Pancreas (tissue), 10 donors: ENCODE results near the gene PPARA. TPM values are rescaled to one million over a fixed set of nuclear protein-coding genes. Genes with fewer than 3 reads are reported as not detected.

Source experiments
- ATAC-seq, 4 donors: fragments of 200-7000 bp; cut with Tn5 transposase; one replicate each; pipeline versions ENCODE4 v1.8.0 to v1.9.1; 2020; ENCODE audit warnings: mild to moderate bottlenecking in 4 of 4, moderate library complexity in 4 of 4
- DNase-seq, 6 donors: peaks; one replicate each; pipeline ENCODE4 v3.0.0-alpha.2; 2020
- FAIRE-seq: peaks from 2 replicates; lab custom pipeline; 2012; peaks lifted over from hg19 to GRCh38; lab: Jason Lieb, UNC
- H3K27ac ChIP-seq, 4 donors: fragments of 200-600 bp; sonication (generic); 1 replicate in 3 of 4; 2 replicates in 1 of 4; pipeline versions ENCODE4 v1.5.0 to v1.8.0; 2020
- H3K27me3 ChIP-seq, 4 donors: fragments of 200-600 bp; one replicate each; pipeline ENCODE4 v1.8.0; 2021
- H3K36me3 ChIP-seq, 3 donors: fragments of 200-600 bp; sonication (generic) in 1 of 3; one replicate each; pipeline versions ENCODE4 v1.5.0 to v1.8.0; 2020 to 2021
- H3K4me1 ChIP-seq, 3 donors: fragments of 200-600 bp; one replicate each; pipeline ENCODE4 v1.8.0; 2021
- H3K4me3 ChIP-seq, 4 donors: fragments of 200-600 bp; sonication (generic) in 2 of 4; one replicate each; pipeline versions ENCODE4 v1.5.0 to v1.8.0; 2020 to 2021
- H3K9me3 ChIP-seq, 4 donors: fragments of 200-600 bp; one replicate each; pipeline ENCODE4 v1.8.0; 2021
- WGBS, 2 donors: extraction: QIAGEN DNeasy Blood & Tissue Kit; methylation state at CpG; one replicate each; pipeline ENCODE4 v1.1.7; 2013; 5-methylcytosine and 5-hydroxymethylcytosine counted together
- intact Hi-C, 3 donors: fragments of 100-400 bp; cut with DNase I; formaldehyde crosslinking; loops; one replicate each; pipeline versions ENCODE4 v1.11.1 to v1.14.2; 2022
- polyA plus RNA-seq, 2 donors: library from polyadenylated mRNA; stranded (reverse); fragments of 200-250 nt; gene quantifications; one replicate each; pipeline ENCODE4 v1.2.3, GENCODE V29; 2013
- total RNA-seq, 6 donors: library from RNA; stranded (reverse); fragmentation: NEBNext Ultra II Directional in 4 of 6; extraction: Animal tissue kit (Norgen Biotek cat#: 25700) in 4 of 6; gene quantifications; one replicate each; pipeline versions ENCODE4 v1.2.1 to v1.2.4, GENCODE V29; 2021 to 2023
- TF ChIP-seq, protein P1 (sequence below), 4 donors: fragments of 200-600 bp; sonication (generic) in 3 of 4; IDR thresholded peaks; one replicate each; pipeline versions ENCODE4 v1.5.0 to v1.8.0; 2021; ENCODE audit warnings: antibody characterized with exemption in 4 of 4
- donor health status: healthy with polysubstance abuse.
- donor health status: DM: no; HTN: no; CAD: no; lungs with moderate emphysema.
- donor health status: DM: no; HTN: no; CAD: no.
- donor health status: control.
- donor health status: control.
- donor health status: Bipolar disorder and iron deficiency.
- donor health status: DM: yes; HTN: yes; CAD: no.
- donor health status: DM: no; HTN: no; CAD: no.
- donor health status: DM: no; HTN: no; CAD: no.
- donor health status: DM: yes; HTN: yes; CAD: no.

PPARA gene
- total and polyA plus RNA-seq, 8 donors = 4.1 to 24.5 (median 14.7) TPM

DNA sequence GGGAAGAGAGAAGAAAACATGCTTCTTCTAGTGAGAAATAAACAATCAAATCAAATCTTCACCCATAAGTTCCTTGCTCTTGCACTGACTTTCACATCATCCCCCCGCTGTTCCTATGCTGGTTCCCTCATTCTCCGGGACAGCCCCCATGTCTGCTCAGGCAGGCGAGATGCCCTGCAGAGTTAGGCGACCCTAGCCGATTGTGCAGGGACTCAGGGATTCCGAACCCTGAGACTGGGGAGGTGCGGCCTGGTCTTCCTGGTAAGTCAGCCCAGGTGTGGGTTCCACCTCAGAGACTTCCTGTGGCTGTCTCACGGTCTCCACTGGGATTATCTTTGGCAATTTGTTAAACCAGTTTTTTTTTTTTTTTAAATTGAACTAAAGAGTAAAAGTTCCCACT is 124.1 kb downstream of the PPARA start:
- no peaks in the 10 kb centered on the region for H3K27me3 ChIP-seq
- 98% methylated on average over 8 of the region's 8 CpGs for WGBS, 2 donors
- peaks cover 0 to 2% (median 0%) of the 10 kb centered on the region in 3 donors for H3K4me1 ChIP-seq
- H3K36me3 ChIP-seq = peaks cover 0 to 50% (median 37%) of the 10 kb centered on the region in 3 donors
- FAIRE-seq (no peak), ATAC-seq (no peak), DNase-seq (no peak)
- no peak overlapping the region for H3K4me3 ChIP-seq
- H3K9me3 ChIP-seq = no peaks in the 10 kb centered on the region
- H3K27ac ChIP-seq = no peak overlapping the region
- intact Hi-C loops = no loop called here
- TF ChIP-seq, protein P1, sequence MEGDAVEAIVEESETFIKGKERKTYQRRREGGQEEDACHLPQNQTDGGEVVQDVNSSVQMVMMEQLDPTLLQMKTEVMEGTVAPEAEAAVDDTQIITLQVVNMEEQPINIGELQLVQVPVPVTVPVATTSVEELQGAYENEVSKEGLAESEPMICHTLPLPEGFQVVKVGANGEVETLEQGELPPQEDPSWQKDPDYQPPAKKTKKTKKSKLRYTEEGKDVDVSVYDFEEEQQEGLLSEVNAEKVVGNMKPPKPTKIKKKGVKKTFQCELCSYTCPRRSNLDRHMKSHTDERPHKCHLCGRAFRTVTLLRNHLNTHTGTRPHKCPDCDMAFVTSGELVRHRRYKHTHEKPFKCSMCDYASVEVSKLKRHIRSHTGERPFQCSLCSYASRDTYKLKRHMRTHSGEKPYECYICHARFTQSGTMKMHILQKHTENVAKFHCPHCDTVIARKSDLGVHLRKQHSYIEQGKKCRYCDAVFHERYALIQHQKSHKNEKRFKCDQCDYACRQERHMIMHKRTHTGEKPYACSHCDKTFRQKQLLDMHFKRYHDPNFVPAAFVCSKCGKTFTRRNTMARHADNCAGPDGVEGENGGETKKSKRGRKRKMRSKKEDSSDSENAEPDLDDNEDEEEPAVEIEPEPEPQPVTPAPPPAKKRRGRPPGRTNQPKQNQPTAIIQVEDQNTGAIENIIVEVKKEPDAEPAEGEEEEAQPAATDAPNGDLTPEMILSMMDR (IDR thresholded peaks at IDR 0.05) = no peak

DNA sequence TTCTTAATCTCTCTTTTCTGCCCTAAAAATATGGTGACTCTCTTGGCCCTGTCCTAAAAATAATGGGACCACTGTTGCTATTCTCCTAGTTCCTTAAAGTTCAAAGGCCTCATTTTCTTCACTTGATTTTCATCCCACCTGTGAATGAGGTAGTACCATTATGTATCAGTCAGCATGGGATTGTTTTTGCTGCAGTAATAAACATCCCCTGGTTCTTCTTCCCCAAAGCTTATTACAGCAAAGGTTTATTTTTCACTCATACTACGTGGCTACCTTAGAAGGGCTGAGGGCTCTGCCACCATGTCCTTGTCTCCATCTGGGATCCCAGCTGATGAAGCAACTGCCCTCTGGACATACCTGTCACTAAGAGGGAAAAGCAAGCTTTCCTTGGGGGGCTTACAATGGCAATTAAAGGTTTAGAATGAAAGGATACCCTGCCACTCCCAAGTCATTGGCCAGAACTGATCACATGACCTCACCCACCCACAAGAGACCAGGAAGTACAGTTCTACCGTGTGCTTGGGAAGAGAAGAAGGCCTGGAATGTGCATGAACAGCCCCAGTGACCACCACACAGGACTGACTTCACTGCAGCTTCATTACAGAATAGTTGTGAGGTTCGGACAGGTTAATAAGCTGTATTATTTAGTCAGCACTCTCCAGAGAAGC is 125.3 kb downstream of the PPARA start:
- peaks cover 3 to 60% (median 41%) of the 10 kb centered on the region in 3 donors for H3K36me3 ChIP-seq
- ATAC-seq (peak in 3 of 4 donors; percentile 35 to 60 (median 58)), FAIRE-seq (no peak), DNase-seq (no peak)
- no peaks in the 10 kb centered on the region for H3K27me3 ChIP-seq
- intact Hi-C loops = no loop called here
- H3K9me3 ChIP-seq = no peaks in the 10 kb centered on the region
- WGBS, 2 donors = 67 to 76% methylated on average over 3 of the region's 3 CpGs
- H3K27ac ChIP-seq = no peak overlapping the region
- no peak overlapping the region for H3K4me3 ChIP-seq
- no peaks in the 10 kb centered on the region for H3K4me1 ChIP-seq
- TF ChIP-seq, protein P1 (IDR thresholded peaks at IDR 0.05) = no peak

DNA sequence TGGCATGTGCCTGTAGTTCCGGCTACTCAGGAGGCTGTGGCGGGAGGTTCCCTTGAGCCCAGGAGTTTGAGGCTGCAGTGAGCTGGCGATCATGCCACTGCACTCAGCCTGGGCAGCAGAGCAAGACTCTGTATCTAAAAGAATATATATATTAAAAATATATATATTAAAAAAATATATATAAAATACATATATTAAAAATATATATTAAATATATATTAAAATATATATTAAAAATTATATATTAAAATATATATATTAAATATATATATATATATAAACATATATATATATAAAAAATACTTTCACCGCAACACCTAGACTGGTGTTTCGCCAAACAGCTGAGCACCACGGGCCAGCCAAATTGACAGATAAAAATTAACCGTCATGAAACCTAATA is 126.2 kb downstream of the PPARA start:
- TF ChIP-seq, protein P1 (IDR thresholded peaks at IDR 0.05) = no peak
- H3K36me3 ChIP-seq = peaks cover 5 to 68% (median 41%) of the 10 kb centered on the region in 3 donors
- WGBS, 2 donors = 85 to 86% methylated on average over 7 of the region's 7 CpGs
- DNase-seq (no peak), ATAC-seq (no peak), FAIRE-seq (peak; percentile 13)
- no peak overlapping the region for H3K4me3 ChIP-seq
- no peak overlapping the region for H3K27ac ChIP-seq
- no peaks in the 10 kb centered on the region for H3K4me1 ChIP-seq
- intact Hi-C loops = no loop called here
- H3K9me3 ChIP-seq = no peaks in the 10 kb centered on the region
- no peaks in the 10 kb centered on the region for H3K27me3 ChIP-seq

DNA sequence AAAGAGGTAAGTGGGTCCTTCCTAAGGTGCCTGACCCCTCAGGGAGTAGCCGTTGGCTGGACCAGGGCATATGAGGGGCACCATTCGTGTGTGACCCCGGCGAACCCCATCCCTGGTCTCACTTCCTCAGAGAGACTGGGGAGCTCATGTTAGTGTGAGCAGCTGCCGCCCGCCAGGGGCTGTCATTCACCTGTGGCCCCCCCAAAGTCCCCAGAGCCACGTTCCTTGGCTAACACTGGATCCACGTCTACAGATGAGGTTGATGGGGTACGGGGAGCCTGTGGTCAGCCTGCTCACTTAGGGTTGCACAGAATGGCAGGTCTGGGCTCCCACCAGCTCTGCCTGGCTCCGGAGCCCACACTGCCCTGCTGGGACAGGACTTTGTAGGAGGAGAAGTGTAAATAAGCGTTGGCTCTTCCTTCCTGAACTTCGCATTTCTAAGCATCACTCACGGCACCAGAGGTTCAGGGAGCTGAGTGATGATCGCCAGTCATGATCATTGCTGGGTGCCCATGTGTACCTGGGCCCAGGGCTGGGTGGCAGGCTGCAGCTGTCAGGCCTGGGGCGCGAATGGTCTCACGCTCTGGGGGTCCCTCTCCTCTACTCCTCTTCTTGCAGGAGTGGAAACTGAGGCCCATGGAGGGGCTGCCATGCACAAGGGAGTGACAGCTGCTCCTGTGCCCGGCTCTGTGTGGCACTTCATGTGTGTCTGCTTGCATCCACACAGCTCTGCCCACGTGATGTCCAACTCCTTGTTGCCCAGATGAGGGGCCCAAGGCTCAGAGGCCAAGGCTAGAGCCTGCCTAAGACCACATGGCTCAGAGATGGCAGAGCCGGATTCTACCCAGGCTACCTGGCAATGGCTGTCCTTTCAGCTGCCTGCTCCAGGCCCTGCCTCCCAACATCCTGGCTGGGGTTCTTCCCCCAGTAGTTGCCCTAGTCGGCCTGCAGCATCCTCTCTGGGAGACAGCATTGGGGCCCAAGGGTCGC is 128.6 kb downstream of the PPARA start:
- Histone ChIP-seq H3K27me3 (no peaks in the 10 kb centered on the region), H3K36me3 (peaks cover 5 to 79% (median 38%) of the 10 kb centered on the region in 3 donors), H3K4me1 (no peaks in the 10 kb centered on the region), H3K9me3 (no peaks in the 10 kb centered on the region), H3K27ac (no peak overlapping the region), H3K4me3 (no peak overlapping the region)
- WGBS, 2 donors = 92 to 93% methylated on average over 22 of the region's 22 CpGs
- TF ChIP-seq, protein P1 (IDR thresholded peaks at IDR 0.05) = no peak
- DNase-seq (peak in 1 of 6 donors; percentile 12), FAIRE-seq (no peak), ATAC-seq (no peak)
- intact Hi-C loops = no loop called here
